Lower lobe of right lung (tissue), 2 donors: ENCODE data around the gene GMEB2. TPM values are rescaled to one million over a fixed set of nuclear protein-coding genes. Genes with fewer than 3 reads are reported as not detected.

Experiments
- ATAC-seq, 2 donors: fragments of 200-7000 bp; cut with Tn5 transposase; one replicate each; pipeline ENCODE4 v1.9.1; 2020 to 2022; ENCODE audit warnings: mild to moderate bottlenecking in 2 of 2, moderate library complexity in 2 of 2
- DNase-seq: peaks from one replicate; pipeline ENCODE4 v3.0.0-alpha.2; 2020
- H3K27ac ChIP-seq: fragments of 200-600 bp; one replicate; pipeline ENCODE4 v1.8.0; 2022
- H3K27me3 ChIP-seq: fragments of 200-600 bp; one replicate; pipeline ENCODE4 v1.8.0; 2022; ENCODE audit warnings: low read depth
- H3K36me3 ChIP-seq: fragments of 200-600 bp; one replicate; pipeline ENCODE4 v1.8.0; 2022; ENCODE audit warnings: mild to moderate bottlenecking
- H3K4me1 ChIP-seq: fragments of 200-600 bp; one replicate; pipeline ENCODE4 v1.8.0; 2022
- H3K4me3 ChIP-seq: fragments of 200-600 bp; one replicate; pipeline ENCODE4 v1.8.0; 2022; ENCODE audit warnings: mild to moderate bottlenecking
- H3K9me3 ChIP-seq: fragments of 200-600 bp; one replicate; pipeline ENCODE4 v1.8.0; 2022
- intact Hi-C: fragments of 100-400 bp; cut with DNase I; formaldehyde crosslinking; loops from one replicate; pipeline ENCODE4 v1.11.0; 2022
- total RNA-seq: library from RNA; stranded (reverse); fragmentation: NEBNext Ultra II Directional; extraction: Animal tissue kit (Norgen Biotek cat#: 25700); gene quantifications from one replicate; pipeline ENCODE4 v1.2.1, GENCODE V29; 2021
- TF ChIP-seq, protein P1 (sequence below): fragments of 200-600 bp; IDR thresholded peaks from one replicate; pipeline ENCODE4 v1.8.0; 2022; ENCODE audit warnings: antibody characterized with exemption, mild to moderate bottlenecking
- donor health status: DM: no; HTN: yes; CAD: no; lungs with severe emphysema.

GMEB2 gene
- total RNA-seq, 1 donor from 2014 or later = 9.7 TPM

DNA sequence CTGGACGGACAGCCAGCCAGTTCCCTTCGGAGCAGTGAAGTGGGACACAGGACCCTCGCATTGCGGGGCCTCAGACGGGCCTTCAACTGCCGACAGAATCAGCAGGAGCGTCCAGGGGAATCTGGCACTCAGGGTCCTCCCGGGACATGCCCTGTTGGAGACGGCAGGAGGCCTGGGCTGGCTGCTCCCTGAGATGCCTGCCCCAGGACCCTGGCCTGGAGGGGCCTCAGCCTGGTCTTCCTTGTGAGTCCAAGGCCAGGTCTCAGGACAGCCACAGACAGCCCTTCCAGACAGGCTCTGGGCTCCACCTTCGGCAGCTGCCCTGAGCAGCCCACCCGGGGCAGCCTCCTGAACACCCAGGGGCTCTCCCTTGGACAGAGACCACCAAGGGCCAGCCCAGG lies 38.3 kb downstream of the GMEB2 start:
- Histone ChIP-seq H3K9me3 (no peaks in the 10 kb centered on the region), H3K27ac (no peak overlapping the region), H3K4me1 (no peaks in the 10 kb centered on the region), H3K36me3 (peaks cover 50% of the 10 kb centered on the region), H3K27me3 (no peaks in the 10 kb centered on the region), H3K4me3 (no peak overlapping the region)
- TF ChIP-seq, protein P1, sequence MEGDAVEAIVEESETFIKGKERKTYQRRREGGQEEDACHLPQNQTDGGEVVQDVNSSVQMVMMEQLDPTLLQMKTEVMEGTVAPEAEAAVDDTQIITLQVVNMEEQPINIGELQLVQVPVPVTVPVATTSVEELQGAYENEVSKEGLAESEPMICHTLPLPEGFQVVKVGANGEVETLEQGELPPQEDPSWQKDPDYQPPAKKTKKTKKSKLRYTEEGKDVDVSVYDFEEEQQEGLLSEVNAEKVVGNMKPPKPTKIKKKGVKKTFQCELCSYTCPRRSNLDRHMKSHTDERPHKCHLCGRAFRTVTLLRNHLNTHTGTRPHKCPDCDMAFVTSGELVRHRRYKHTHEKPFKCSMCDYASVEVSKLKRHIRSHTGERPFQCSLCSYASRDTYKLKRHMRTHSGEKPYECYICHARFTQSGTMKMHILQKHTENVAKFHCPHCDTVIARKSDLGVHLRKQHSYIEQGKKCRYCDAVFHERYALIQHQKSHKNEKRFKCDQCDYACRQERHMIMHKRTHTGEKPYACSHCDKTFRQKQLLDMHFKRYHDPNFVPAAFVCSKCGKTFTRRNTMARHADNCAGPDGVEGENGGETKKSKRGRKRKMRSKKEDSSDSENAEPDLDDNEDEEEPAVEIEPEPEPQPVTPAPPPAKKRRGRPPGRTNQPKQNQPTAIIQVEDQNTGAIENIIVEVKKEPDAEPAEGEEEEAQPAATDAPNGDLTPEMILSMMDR = no peak
- intact Hi-C loops = no loop called here
- ATAC-seq (no peak), DNase-seq (peak; percentile 42)

DNA sequence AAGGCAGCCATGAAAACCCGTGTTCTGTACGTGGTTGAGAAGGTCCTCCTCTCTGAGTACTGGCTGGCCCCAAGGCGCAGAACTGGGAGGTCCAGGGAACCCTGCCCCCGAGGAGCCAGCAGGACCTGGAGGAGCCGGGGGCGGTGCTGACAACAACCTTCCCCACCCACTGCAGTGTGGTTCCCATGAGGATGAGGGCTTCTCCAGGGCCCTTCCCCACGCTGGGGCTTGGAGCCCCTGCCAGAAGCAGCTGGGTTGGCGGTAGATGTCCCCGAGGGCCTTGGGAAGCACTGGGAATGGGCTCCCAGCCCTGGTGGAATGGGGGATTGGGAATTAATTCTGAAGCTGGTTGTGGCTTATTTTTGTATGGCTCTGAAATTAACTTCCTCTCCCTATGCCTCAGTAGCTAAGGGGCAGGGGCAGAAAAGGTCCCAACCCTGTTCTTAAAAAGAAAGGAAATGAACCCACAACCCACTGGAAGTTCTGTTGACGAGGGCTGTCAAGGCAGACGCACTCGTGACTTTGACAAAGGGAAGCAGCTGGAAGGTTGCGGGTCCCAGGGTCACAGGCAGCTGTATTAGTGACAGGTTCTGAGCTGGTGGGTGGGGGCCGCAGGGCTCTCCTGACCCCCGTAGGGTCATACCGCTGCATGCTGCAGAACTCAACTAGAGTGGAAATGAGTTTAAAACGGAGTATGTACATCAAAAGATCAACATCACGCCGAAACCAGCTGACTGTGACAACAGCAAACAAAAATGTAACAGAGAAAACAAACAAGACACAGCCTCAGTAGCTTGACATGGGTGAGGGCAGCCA lies 38.9 kb downstream of the GMEB2 start:
- Histone ChIP-seq H3K4me1 (no peaks in the 10 kb centered on the region), H3K27me3 (no peaks in the 10 kb centered on the region), H3K27ac (no peak overlapping the region), H3K9me3 (no peaks in the 10 kb centered on the region), H3K4me3 (no peak overlapping the region), H3K36me3 (peaks cover 44% of the 10 kb centered on the region)
- TF ChIP-seq, protein P1 = no peak
- ATAC-seq (no peak), DNase-seq (no peak)
- intact Hi-C loops = no loop called here

DNA sequence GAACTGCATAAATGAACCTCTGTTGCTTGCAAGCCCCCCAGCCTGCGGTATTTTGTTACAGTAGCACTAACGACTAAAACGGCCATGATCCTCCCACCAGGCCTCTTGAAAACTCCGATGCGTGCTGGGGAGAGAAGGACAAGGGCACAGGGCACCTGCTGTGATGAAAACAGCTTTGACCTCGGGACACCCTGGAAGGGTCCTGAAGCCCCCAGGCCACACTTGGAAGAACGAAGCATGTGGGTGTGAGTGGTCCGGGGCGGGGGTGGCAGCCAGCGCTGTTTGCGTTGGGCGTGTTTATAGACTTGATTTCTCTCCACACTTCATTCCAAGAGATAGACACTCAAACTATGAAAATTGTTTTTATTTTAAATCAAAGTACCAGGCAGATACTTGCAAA lies 39.6 kb downstream of the GMEB2 start:
- ATAC-seq = no peak
- Histone ChIP-seq H3K27ac (no peak overlapping the region), H3K4me3 (no peak overlapping the region), H3K36me3 (peaks cover 37% of the 10 kb centered on the region), H3K4me1 (no peaks in the 10 kb centered on the region), H3K27me3 (no peaks in the 10 kb centered on the region), H3K9me3 (no peaks in the 10 kb centered on the region)
- intact Hi-C loops = no loop called here
- no peak for DNase-seq
- TF ChIP-seq, protein P1 = no peak

DNA sequence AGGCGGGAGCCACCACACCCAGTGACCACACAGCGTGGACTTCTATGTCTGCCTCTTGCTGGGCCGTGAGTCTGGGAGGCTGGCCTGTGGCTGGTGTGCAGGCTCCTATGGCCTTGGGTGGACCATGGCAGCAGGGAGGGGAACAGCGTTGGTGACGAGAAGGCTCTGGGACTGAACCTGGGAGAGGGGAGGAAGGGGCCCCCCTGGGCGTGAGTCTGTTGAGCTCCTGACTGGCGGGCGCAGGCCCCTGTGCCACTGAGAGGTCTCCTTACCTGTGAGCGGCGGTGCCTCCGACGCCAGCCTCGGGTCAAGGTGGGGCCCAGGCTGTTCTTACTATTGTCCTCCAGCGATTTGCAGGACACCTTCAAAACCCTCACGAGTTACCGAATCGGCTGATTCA lies 40.1 kb downstream of the GMEB2 start:
- TF ChIP-seq, protein P1 = no peak
- H3K9me3 ChIP-seq = no peaks in the 10 kb centered on the region
- no peak overlapping the region for H3K4me3 ChIP-seq
- ATAC-seq (no peak), DNase-seq (no peak)
- peaks cover 33% of the 10 kb centered on the region for H3K36me3 ChIP-seq
- no peaks in the 10 kb centered on the region for H3K4me1 ChIP-seq
- H3K27ac ChIP-seq = no peak overlapping the region
- intact Hi-C loops = no loop called here
- H3K27me3 ChIP-seq = no peaks in the 10 kb centered on the region

DNA sequence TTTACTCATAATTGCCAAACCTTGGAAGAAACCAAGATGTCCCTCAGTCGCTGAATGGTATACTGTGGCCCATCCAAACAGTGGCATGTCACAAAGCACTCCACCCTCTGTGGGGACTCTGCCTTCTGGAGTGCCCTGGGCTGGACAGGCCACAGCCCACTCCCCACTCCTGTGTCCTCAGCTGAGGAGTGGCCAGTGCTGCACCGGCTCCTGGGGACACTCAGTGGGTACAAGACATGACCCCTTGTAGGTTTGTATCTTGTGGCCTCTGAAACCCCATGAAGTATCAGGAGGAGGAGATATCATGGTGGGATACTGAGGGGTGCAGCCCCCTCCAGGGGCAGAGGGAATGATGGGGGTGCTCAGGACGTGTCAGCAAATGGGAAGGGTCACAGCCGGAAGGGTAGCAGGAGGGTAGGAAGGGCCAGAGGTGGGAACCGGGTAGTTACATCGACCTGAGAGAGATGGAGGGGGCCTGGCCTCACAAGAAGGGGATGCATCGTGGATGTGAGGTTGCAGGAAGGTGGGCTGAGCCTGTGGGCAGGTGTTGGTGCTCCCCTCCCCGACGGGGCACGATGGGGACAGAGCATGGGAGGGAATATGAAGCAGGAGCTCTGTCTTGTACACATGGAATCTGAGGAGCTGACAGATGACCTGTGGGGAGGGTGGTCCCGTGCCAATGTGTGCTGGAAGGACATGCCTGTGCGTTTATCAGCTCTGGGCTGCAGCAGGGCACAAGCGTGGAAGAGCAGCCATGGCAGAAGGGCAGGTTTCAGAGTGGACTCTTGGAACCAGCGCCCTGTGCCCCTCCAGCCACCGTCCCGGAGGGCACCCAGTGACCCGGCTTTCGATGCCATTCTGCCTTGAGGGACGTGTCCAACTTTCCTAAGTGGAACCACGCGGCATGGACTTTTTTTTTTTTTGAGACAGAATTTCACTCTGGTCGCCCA lies 41.0 kb downstream of the GMEB2 start:
- H3K27me3 ChIP-seq = no peaks in the 10 kb centered on the region
- TF ChIP-seq, protein P1 = no peak
- no peak for ATAC-seq
- no peaks in the 10 kb centered on the region for H3K9me3 ChIP-seq
- H3K4me3 ChIP-seq = no peak overlapping the region
- intact Hi-C loops = no loop called here
- no peaks in the 10 kb centered on the region for H3K4me1 ChIP-seq
- H3K36me3 ChIP-seq = peaks cover 25% of the 10 kb centered on the region
- no peak for DNase-seq
- H3K27ac ChIP-seq = no peak overlapping the region
